Psoas muscle (tissue), 8 donors: ENCODE results near the gene NFKBIE. TPM values are rescaled to one million over a fixed set of nuclear protein-coding genes. Genes with fewer than 3 reads are reported as not detected.

Experiments
- ATAC-seq, 4 donors: fragments of 200-7000 bp; cut with Tn5 transposase; one replicate each; pipeline ENCODE4 v1.9.1; 2020; ENCODE audit warnings: moderate library complexity in 3 of 4, mild to moderate bottlenecking in 2 of 4
- DNase-seq, 2 donors: peaks; one replicate each; pipeline ENCODE4 v3.0.0-alpha.2; 2020
- H3K27ac ChIP-seq: fragments of 200-600 bp; one replicate; pipeline ENCODE4 v1.8.0; 2022
- H3K27me3 ChIP-seq, 3 donors: fragments of 200-600 bp in 1 of 3; one replicate each; pipeline versions ENCODE4 v1.6.1 to v1.8.0; 2013 to 2022; ENCODE audit warnings: low read length in 2 of 3, mild to moderate bottlenecking in 2 of 3, moderate library complexity in 1 of 3; ENCODE audit not compliant: insufficient read depth in 3 of 3
- H3K36me3 ChIP-seq, 2 donors: fragments of 200-600 bp in 1 of 2; one replicate each; pipeline versions ENCODE4 v1.6.1 to v1.8.0; 2013 to 2022; ENCODE audit warnings: low read depth in 1 of 2, mild to moderate bottlenecking in 1 of 2, moderate library complexity in 1 of 2; ENCODE audit not compliant: insufficient read depth in 1 of 2
- H3K4me1 ChIP-seq: fragments of 200-600 bp; one replicate; pipeline ENCODE4 v1.8.0; 2022
- H3K4me3 ChIP-seq: fragments of 200-600 bp; one replicate; pipeline ENCODE4 v1.8.0; 2022; ENCODE audit warnings: mild to moderate bottlenecking
- H3K9me3 ChIP-seq: fragments of 200-600 bp; one replicate; pipeline ENCODE4 v1.8.0; 2022
- CTCF ChIP-seq: fragments of 200-600 bp; IDR thresholded peaks from one replicate; pipeline ENCODE4 v1.8.0; 2022; ENCODE audit warnings: antibody characterized with exemption
- WGBS, 3 donors: extraction: QIAGEN DNeasy Blood & Tissue Kit; methylation state at CpG; one replicate each; pipeline versions ENCODE4 v1.1.6 to v1.1.7; 2013; 5-methylcytosine and 5-hydroxymethylcytosine counted together
- intact Hi-C, 2 donors: fragments of 100-400 bp; cut with DNase I; formaldehyde crosslinking; loops; one replicate each; pipeline versions ENCODE4 v1.11.0 to v1.14.2; 2022
- polyA plus RNA-seq, 3 donors: library from polyadenylated mRNA; stranded (reverse); fragments of 200-250 nt; gene quantifications; one replicate each; pipeline ENCODE4 v1.2.3, GENCODE V29; 2013
- total RNA-seq, 4 donors: library from RNA; stranded (reverse); fragmentation: NEBNext Ultra II Directional in 2 of 4; extraction: Animal tissue kit (Norgen Biotek cat#: 25700) in 2 of 4; gene quantifications; one replicate each; pipeline versions ENCODE4 v1.2.1 to v1.2.4, GENCODE V29; 2021 to 2023
- donor health status: healthy with polysubstance abuse.
- donor health status: DM: no; HTN: no; CAD: no; lungs with moderate emphysema.
- donor health status: Bipolar disorder and iron deficiency.
- donor health status: healthy.
- donor health status: DM: yes; HTN: yes; CAD: no.
- donor health status: DM: no; HTN: no; CAD: no.
- donor health status: DM: no; HTN: no; CAD: no.
- donor health status: DM: yes; HTN: yes; CAD: no.

Gene NFKBIE
- total and polyA plus RNA-seq, 7 donors = 2.1 to 5.2 (median 3.3) TPM

GRCh38 chr6:44302856-44303255 is 37.5 kb upstream of the NFKBIE start:
- DNase-seq (no peak), ATAC-seq (no peak)
- Histone ChIP-seq H3K36me3 (peaks cover 4 to 77% of the 10 kb centered on the region in 2 donors), H3K27me3 (peaks cover 0 to 3% (median 1%) of the 10 kb centered on the region in 3 donors), H3K4me1 (no peaks in the 10 kb centered on the region), H3K4me3 (no peak overlapping the region), H3K27ac (no peak overlapping the region), H3K9me3 (no peaks in the 10 kb centered on the region)
- WGBS, 3 donors = 90 to 96% (median 92%) methylated on average over 11 to 12 of the region's 12 CpGs
- TF ChIP-seq CTCF = no peak
- intact Hi-C loops = no loop called here

- Histone ChIP-seq H3K4me1 (peaks cover 8% of the 10 kb centered on the region), H3K4me3 (no peak overlapping the region), H3K27ac (no peak overlapping the region), H3K9me3 (no peaks in the 10 kb centered on the region), H3K36me3 (peaks cover 4 to 68% of the 10 kb centered on the region in 2 donors), H3K27me3 (peaks cover 0 to 12% (median 7%) of the 10 kb centered on the region in 3 donors)
- no peak for ATAC-seq
- no peak for TF ChIP-seq CTCF
- intact Hi-C loops = no loop called here
- WGBS, 3 donors = 91 to 96% (median 93%) methylated on average over 14 of the region's 14 CpGs
- no peak for DNase-seq
Measured at GRCh38 chr6:44301782-44302564, 36.6 kb upstream of the NFKBIE start.

GRCh38 chr6:44301106-44301505 is 35.8 kb upstream of the NFKBIE start:
- DNase-seq = peak in 1 of 2 donors; percentile 20
- TF ChIP-seq CTCF = no peak
- no peak for ATAC-seq
- Histone ChIP-seq H3K36me3 (peaks cover 4 to 59% of the 10 kb centered on the region in 2 donors), H3K4me1 (peaks cover 10% of the 10 kb centered on the region), H3K27ac (no peak overlapping the region), H3K4me3 (no peak overlapping the region), H3K9me3 (no peaks in the 10 kb centered on the region), H3K27me3 (peaks cover 0 to 21% (median 12%) of the 10 kb centered on the region in 3 donors)
- intact Hi-C loops = no loop called here
- WGBS, 3 donors = 86 to 93% (median 90%) methylated on average over 8 of the region's 8 CpGs

- Histone ChIP-seq H3K4me3 (no peak overlapping the region), H3K9me3 (no peaks in the 10 kb centered on the region), H3K36me3 (peaks cover 3 to 52% of the 10 kb centered on the region in 2 donors), H3K27me3 (peaks cover 0 to 21% (median 12%) of the 10 kb centered on the region in 3 donors), H3K27ac (no peak overlapping the region), H3K4me1 (peaks cover 10% of the 10 kb centered on the region)
- ATAC-seq (no peak), DNase-seq (peak in 1 of 2 donors; percentile 39)
- no peak for TF ChIP-seq CTCF
- intact Hi-C loops = no loop called here
- WGBS, 3 donors = 82 to 89% (median 87%) methylated on average over 7 of the region's 7 CpGs
Measured at GRCh38 chr6:44300292-44300823, 35.0 kb upstream of the NFKBIE start.
